Measurements from ENCODE around the gene S100PBP.
"Not testable (repeated sequence)": the region's sequence is repeated elsewhere in the genome, so short reads cannot be mapped to it uniquely, and the experiment has no call there.

The S100PBP gene

DNA sequence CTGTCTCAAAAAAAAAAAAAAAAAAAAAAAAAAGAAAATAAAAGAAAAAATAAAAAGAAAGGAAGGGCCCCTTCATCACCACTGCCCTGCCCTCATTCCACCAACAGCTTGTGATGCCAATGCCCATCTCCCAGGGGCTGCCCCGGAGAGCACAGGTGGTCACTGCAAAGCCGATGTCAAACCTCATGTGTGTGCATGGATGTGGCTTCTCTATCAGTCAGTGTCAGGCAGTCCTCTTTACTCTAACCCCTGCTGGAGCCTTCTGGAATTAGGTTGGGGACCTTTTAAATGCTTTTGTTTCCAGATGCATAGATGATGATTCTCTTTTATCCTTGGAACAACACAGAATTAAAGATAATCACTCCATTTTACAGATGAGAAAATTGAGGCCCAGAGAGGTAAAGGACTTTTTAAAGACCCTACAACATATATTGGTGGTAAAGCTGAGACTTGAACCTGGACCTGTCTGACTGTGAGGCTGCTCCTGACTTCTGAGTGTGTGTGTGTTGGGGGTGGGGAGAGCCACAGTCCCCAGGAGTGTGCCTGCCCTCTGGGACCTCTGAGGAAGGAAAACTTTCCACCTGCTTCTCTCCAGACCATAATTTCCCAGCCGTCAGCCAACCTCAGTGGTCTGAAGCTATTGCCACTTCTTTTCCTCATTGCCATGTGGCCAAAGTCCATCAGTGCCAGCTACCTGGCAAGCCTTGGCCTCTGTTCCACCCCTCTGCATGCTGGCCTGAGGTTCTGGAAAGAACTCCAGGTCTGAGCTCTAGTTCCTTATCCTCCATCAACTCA is 86.7 kb downstream of the S100PBP start:
- Histone ChIP-seq H3K36me3 (ENCODE audit: control insufficient read depth in 1 of 2, insufficient read depth in 2 of 2, low read depth in 1 of 2, low read length in 2 of 2) (no peaks in the 10 kb centered on the region), H3K4me2 (ENCODE audit: low read length, poor library complexity, severe bottlenecking) (no peak overlapping the region), H3K4me3 (ENCODE audit: insufficient read depth in 1 of 2, low read depth in 1 of 2, low read length in 2 of 2) (no peak overlapping the region), H3K14ac (ENCODE audit: low read length in 2 of 2) (no peak overlapping the region), H3K4ac (ENCODE audit: low read depth in 1 of 2, low read length in 2 of 2) (no peak overlapping the region), H2BK5ac (ENCODE audit: low read depth, low read length, poor library complexity, severe bottlenecking) (no peak overlapping the region), H4K91ac (ENCODE audit: low read length) (no peak overlapping the region), H3K79me1 (replicated peaks; ENCODE audit: low read length, poor library complexity, severe bottlenecking) (no peaks in the 10 kb centered on the region), H3K18ac (ENCODE audit: low read depth in 1 of 2, low read length in 2 of 2) (no peak overlapping the region), H2BK12ac (ENCODE audit: low read length in 2 of 2) (no peak overlapping the region), H3K4me1 (ENCODE audit: control insufficient read depth, insufficient read depth, low read depth, low read length) (peaks cover 11% of the 10 kb centered on the region), H2AK5ac (ENCODE audit: low read length, severe bottlenecking) (no peak overlapping the region), H3K27me3 (ENCODE audit: control insufficient read depth in 1 of 2, insufficient read depth in 1 of 2, low read length in 2 of 2) (peaks cover 0 to 24% of the 10 kb centered on the region in 2 experiments), H2BK15ac (ENCODE audit: low read depth, poor library complexity, severe bottlenecking) (no peak overlapping the region), H2BK120ac (ENCODE audit: low read depth, low read length) (no peak overlapping the region), H4K8ac (ENCODE audit: low read length) (no peak overlapping the region), H3K9me3 (ENCODE audit: control insufficient read depth, low read length) (no peaks in the 10 kb centered on the region), H3K23ac (ENCODE audit: low read length in 2 of 2) (no peak overlapping the region), H3K9ac (ENCODE audit: low read length) (no peak overlapping the region), H3K27ac (ENCODE audit: low read length, poor library complexity, severe bottlenecking) (no peak overlapping the region), H2AFZ (ENCODE audit: low read depth, low read length) (no peak overlapping the region)
- no peak for DNase-seq
- WGBS: 84% methylated on average over 3 of the region's 3 CpGs

DNA sequence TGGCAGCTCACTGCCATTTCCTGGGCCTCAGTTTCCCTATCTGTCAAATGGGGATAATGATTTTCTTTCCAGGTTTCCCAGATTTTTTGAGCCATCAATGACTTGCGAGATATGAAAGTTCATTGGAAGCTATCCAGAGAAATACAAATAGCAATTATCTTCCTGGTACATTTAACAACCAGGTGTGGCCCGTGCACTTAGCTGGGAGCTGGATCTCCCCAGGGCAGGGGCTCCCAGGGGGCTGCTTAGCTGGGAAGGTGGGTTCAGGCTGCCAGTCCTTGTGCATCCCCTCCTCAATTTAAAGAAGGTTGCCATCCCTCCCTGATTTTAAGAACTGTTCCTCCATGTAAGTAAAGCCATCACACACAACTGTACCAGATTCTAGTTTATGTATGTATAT is 87.3 kb downstream of the S100PBP start:
- H3K9me3 ChIP-seq (ENCODE audit: control insufficient read depth, low read length): no peaks in the 10 kb centered on the region
- H3K4me2 ChIP-seq (ENCODE audit: low read length, poor library complexity, severe bottlenecking): no peak overlapping the region
- H3K14ac ChIP-seq (ENCODE audit: low read length in 2 of 2): no peak overlapping the region
- no peak for DNase-seq
- H3K79me1 ChIP-seq (replicated peaks; ENCODE audit: low read length, poor library complexity, severe bottlenecking): no peaks in the 10 kb centered on the region
- no peak overlapping the region for H3K4ac ChIP-seq (ENCODE audit: low read depth in 1 of 2, low read length in 2 of 2)
- H2BK120ac ChIP-seq (ENCODE audit: low read depth, low read length): no peak overlapping the region
- no peak overlapping the region for H3K4me3 ChIP-seq (ENCODE audit: insufficient read depth in 1 of 2, low read depth in 1 of 2, low read length in 2 of 2)
- H3K18ac ChIP-seq (ENCODE audit: low read depth in 1 of 2, low read length in 2 of 2): no peak overlapping the region
- H4K8ac ChIP-seq (ENCODE audit: low read length): no peak overlapping the region
- no peak overlapping the region for H2BK15ac ChIP-seq (ENCODE audit: low read depth, poor library complexity, severe bottlenecking)
- 94% methylated on average over 2 of the region's 2 CpGs for WGBS
- H3K36me3 ChIP-seq (ENCODE audit: control insufficient read depth in 1 of 2, insufficient read depth in 2 of 2, low read depth in 1 of 2, low read length in 2 of 2): no peaks in the 10 kb centered on the region
- H4K91ac ChIP-seq (ENCODE audit: low read length): no peak overlapping the region
- H3K4me1 ChIP-seq (ENCODE audit: control insufficient read depth, insufficient read depth, low read depth, low read length): peaks cover 11% of the 10 kb centered on the region
- H2AK5ac ChIP-seq (ENCODE audit: low read length, severe bottlenecking): no peak overlapping the region
- no peak overlapping the region for H2BK12ac ChIP-seq (ENCODE audit: low read length in 2 of 2)
- H2BK5ac ChIP-seq (ENCODE audit: low read depth, low read length, poor library complexity, severe bottlenecking): no peak overlapping the region
- H3K27me3 ChIP-seq (ENCODE audit: control insufficient read depth in 1 of 2, insufficient read depth in 1 of 2, low read length in 2 of 2): peaks cover 0 to 24% of the 10 kb centered on the region in 2 experiments
- no peak overlapping the region for H3K23ac ChIP-seq (ENCODE audit: low read length in 2 of 2)
- H3K9ac ChIP-seq (ENCODE audit: low read length): no peak overlapping the region
- H3K27ac ChIP-seq (ENCODE audit: low read length, poor library complexity, severe bottlenecking): no peak overlapping the region
- no peak overlapping the region for H2AFZ ChIP-seq (ENCODE audit: low read depth, low read length)

DNA sequence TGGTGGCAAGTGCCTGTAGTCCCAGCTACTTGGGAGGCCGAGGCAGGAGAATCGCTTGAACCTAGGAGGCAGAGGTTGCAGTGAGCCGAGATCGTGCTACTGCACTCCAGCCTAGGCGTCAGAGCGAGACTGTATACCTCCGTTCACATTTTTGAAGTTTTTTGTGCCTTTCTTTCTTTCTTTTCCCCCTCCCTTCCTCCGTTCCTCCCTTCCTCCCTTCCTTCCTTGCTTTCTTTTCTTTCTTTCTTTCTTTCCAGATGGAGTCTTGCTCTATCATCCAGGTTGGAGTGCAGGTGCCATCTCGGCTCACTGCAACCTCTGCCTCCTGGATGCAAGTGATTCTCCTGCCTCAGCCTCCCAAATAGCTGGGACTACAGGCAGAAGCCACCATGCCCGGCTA is 88.1 kb downstream of the S100PBP start:
- not testable (repeated sequence) for H2BK12ac ChIP-seq (ENCODE audit: low read length in 2 of 2); H3K36me3 ChIP-seq (ENCODE audit: control insufficient read depth in 1 of 2, insufficient read depth in 2 of 2, low read depth in 1 of 2, low read length in 2 of 2)
- whole genome bisulfite sequencing: 83% methylated on average over 10 of the region's 10 CpGs

DNA sequence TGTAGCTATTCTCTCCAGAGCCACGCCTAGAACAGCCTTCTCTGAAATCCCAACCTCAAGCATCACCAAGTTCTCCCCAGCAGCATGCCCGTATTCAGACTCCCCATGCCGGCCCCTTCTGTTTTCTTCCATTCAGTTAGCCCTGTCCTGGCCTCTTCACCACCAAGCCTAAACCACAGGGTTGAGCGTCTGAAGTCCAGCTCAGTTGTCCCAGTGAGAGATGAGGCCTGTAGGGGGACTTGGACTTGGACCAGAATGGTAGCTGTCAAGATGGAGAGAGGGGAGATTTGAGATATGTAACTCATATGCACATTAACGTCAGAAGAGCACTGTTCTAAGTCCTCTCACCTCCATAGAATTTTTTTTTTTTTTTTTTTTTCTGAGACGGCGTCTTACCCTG is 89.2 kb downstream of the S100PBP start:
- Histone ChIP-seq H2BK120ac (ENCODE audit: low read depth, low read length) (no peak overlapping the region), H3K36me3 (ENCODE audit: control insufficient read depth in 1 of 2, insufficient read depth in 2 of 2, low read depth in 1 of 2, low read length in 2 of 2) (no peaks in the 10 kb centered on the region), H2BK12ac (ENCODE audit: low read length in 2 of 2) (no peak overlapping the region), H3K9me3 (ENCODE audit: control insufficient read depth, low read length) (no peaks in the 10 kb centered on the region), H4K8ac (ENCODE audit: low read length) (no peak overlapping the region), H3K14ac (ENCODE audit: low read length in 2 of 2) (no peak overlapping the region), H2AFZ (ENCODE audit: low read depth, low read length) (no peak overlapping the region), H3K4me3 (ENCODE audit: insufficient read depth in 1 of 2, low read depth in 1 of 2, low read length in 2 of 2) (no peak overlapping the region), H3K18ac (ENCODE audit: low read depth in 1 of 2, low read length in 2 of 2) (no peak overlapping the region), H3K27ac (ENCODE audit: low read length, poor library complexity, severe bottlenecking) (no peak overlapping the region), H3K27me3 (ENCODE audit: control insufficient read depth in 1 of 2, insufficient read depth in 1 of 2, low read length in 2 of 2) (peaks cover 0 to 18% of the 10 kb centered on the region in 2 experiments), H4K91ac (ENCODE audit: low read length) (no peak overlapping the region), H3K4ac (ENCODE audit: low read depth in 1 of 2, low read length in 2 of 2) (no peak overlapping the region), H2BK15ac (ENCODE audit: low read depth, poor library complexity, severe bottlenecking) (no peak overlapping the region), H3K4me2 (ENCODE audit: low read length, poor library complexity, severe bottlenecking) (no peak overlapping the region), H2BK5ac (ENCODE audit: low read depth, low read length, poor library complexity, severe bottlenecking) (no peak overlapping the region), H3K23ac (ENCODE audit: low read length in 2 of 2) (no peak overlapping the region), H2AK5ac (ENCODE audit: low read length, severe bottlenecking) (no peak overlapping the region), H3K9ac (ENCODE audit: low read length) (no peak overlapping the region), H3K79me1 (replicated peaks; ENCODE audit: low read length, poor library complexity, severe bottlenecking) (no peaks in the 10 kb centered on the region), H3K4me1 (ENCODE audit: control insufficient read depth, insufficient read depth, low read depth, low read length) (peaks cover under 1% of the 10 kb centered on the region)
- WGBS: 94% methylated on average over 4 of the region's 7 CpGs
- DNase-seq: no peak

More for the DNA sequence above, 88.1 kb downstream of the S100PBP start:
- H3K4me1 ChIP-seq (ENCODE audit: control insufficient read depth, insufficient read depth, low read depth, low read length); H2AK5ac ChIP-seq (ENCODE audit: low read length, severe bottlenecking); H3K18ac ChIP-seq (ENCODE audit: low read depth in 1 of 2, low read length in 2 of 2); H2BK120ac ChIP-seq (ENCODE audit: low read depth, low read length); H3K4me2 ChIP-seq (ENCODE audit: low read length, poor library complexity, severe bottlenecking); H2BK15ac ChIP-seq (ENCODE audit: low read depth, poor library complexity, severe bottlenecking); H3K9me3 ChIP-seq (ENCODE audit: control insufficient read depth, low read length); H3K4me3 ChIP-seq (ENCODE audit: insufficient read depth in 1 of 2, low read depth in 1 of 2, low read length in 2 of 2); H3K79me1 ChIP-seq (replicated peaks; ENCODE audit: low read length, poor library complexity, severe bottlenecking); H2AFZ ChIP-seq (ENCODE audit: low read depth, low read length); H4K8ac ChIP-seq (ENCODE audit: low read length); H3K4ac ChIP-seq (ENCODE audit: low read depth in 1 of 2, low read length in 2 of 2); H3K9ac ChIP-seq (ENCODE audit: low read length); H3K23ac ChIP-seq (ENCODE audit: low read length in 2 of 2); H3K14ac ChIP-seq (ENCODE audit: low read length in 2 of 2); H4K91ac ChIP-seq (ENCODE audit: low read length); DNase-seq; H3K27ac ChIP-seq (ENCODE audit: low read length, poor library complexity, severe bottlenecking); H2BK5ac ChIP-seq (ENCODE audit: low read depth, low read length, poor library complexity, severe bottlenecking): not testable (repeated sequence)
- peaks cover 0 to 21% of the 10 kb centered on the region in 2 experiments for H3K27me3 ChIP-seq (ENCODE audit: control insufficient read depth in 1 of 2, insufficient read depth in 1 of 2, low read length in 2 of 2)
